C4-2B (cell line): ENCODE measurements around the gene ELAVL1.
"Not testable (repeated sequence)": the region's sequence is repeated elsewhere in the genome, so short reads cannot be mapped to it uniquely, and the experiment has no call there.

ENCODE experiments used
- H3K27ac ChIP-seq: fragments of 450-650 bp; 2 replicates; pipeline ENCODE4 v1.5.1; 2017
- CTCF ChIP-seq: fragments of 450-650 bp; conservative IDR thresholded peaks from 2 replicates; pipeline ENCODE4 v1.5.1; 2017; ENCODE audit warnings: mild to moderate bottlenecking
- ZFX ChIP-seq: fragments of 450-650 bp; IDR thresholded peaks from 2 replicates; pipeline ENCODE4 v1.6.1; 2017

ELAVL1 gene

GRCh38 chr19:8044018-8044417 lies 38.6 kb upstream of the ELAVL1 start:
- TF ChIP-seq CTCF (no peak), ZFX (no peak)
- no peak overlapping the region for H3K27ac ChIP-seq

GRCh38 chr19:8042900-8043299 lies 37.5 kb upstream of the ELAVL1 start:
- H3K27ac ChIP-seq, result no peak overlapping the region
- TF ChIP-seq CTCF (no peak), ZFX (no peak)

- no peak overlapping the region for H3K27ac ChIP-seq
- TF ChIP-seq CTCF (no peak), ZFX (no peak)
These were observed 36.1 kb upstream of the ELAVL1 start for GRCh38 chr19:8041531-8041931.

- no peak for TF ChIP-seq ZFX
- no peak for TF ChIP-seq CTCF
- H3K27ac ChIP-seq, result no peak overlapping the region
These were observed 33.8 kb upstream of the ELAVL1 start for GRCh38 chr19:8039231-8039630.

GRCh38 chr19:8038815-8039214 lies 33.4 kb upstream of the ELAVL1 start:
- H3K27ac ChIP-seq, result no peak overlapping the region
- TF ChIP-seq ZFX (no peak), CTCF (no peak)

GRCh38 chr19:8036434-8037099 lies 31.1 kb upstream of the ELAVL1 start:
- H3K27ac ChIP-seq, result no peak overlapping the region
- TF ChIP-seq ZFX (no peak), CTCF (no peak)

- TF ChIP-seq CTCF, result no peak
- TF ChIP-seq ZFX, result no peak
- H3K27ac ChIP-seq, result no peak overlapping the region
These were observed 28.7 kb upstream of the ELAVL1 start for GRCh38 chr19:8034178-8034525.

- not testable (repeated sequence) for H3K27ac ChIP-seq
These were observed 28.1 kb upstream of the ELAVL1 start for GRCh38 chr19:8033287-8034177.
